ENCODE measurements around the gene MIEF2. TPM values are rescaled to one million over a fixed set of nuclear protein-coding genes. Genes with fewer than 3 reads are reported as not detected.

The MIEF2 gene
- total and polyA plus RNA-seq, 2 donors (not counting 1 experiment from before 2014, with no cell fraction given), result 13.3 to 18.7 TPM

DNA sequence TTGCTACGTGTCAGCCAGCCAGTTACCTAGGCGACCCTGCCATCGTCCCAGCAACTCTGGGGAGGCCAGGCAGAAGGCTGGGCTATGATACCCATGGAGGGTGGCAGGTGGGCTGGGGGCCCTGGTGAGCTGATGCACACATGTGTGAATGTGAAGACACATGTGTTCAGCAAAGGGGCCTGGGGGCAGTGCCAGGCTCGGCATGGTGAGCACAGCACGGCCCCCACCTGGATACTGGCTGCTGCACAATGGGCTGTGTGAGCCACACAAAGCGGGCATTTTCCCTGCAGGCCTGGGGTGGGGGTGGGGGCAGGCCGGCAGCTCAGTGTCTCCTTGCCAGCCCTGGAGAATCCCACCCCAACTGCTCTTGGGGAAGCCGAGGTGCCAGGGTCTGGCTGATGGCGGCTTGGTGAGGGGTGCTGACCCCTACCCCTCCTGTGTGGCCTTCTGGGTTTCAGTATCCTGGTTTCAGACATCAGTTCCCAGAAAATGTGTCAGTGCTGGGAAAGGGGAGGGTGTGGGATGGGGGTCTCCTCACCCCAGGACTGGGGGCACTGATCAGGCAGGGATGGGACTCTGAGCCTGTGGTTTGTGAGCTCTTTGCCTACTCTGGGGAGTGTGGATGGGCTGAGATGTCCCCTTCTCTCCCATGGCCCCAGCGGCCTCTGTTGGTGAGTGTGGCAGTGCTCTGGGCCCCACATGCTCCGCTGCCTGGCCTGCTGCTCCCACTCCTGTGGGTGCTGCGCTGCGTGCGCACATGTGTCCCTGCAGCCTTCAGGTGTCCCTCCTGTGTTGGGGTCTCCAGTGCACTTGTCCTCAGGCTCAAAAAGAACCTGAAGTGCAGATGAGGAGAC, 29.9 kb upstream of the MIEF2 start:
- Histone ChIP-seq H3K9ac (ENCODE audit: low read length) (no peak overlapping the region), H3K4me2 (replicated peaks; ENCODE audit: low read depth, low read length, poor library complexity, severe bottlenecking) (no peak overlapping the region), H2AFZ (ENCODE audit: insufficient read depth, low read depth, low read length, poor library complexity, severe bottlenecking) (no peak overlapping the region), H3K4me3 (ENCODE audit: control extremely low read depth in 1 of 5, extremely low read depth in 1 of 5, insufficient read depth in 1 of 5, low read depth in 2 of 5, low read length in 4 of 5) (no peak overlapping the region), H3K4me1 (ENCODE audit: control insufficient read depth in 2 of 2, insufficient read depth in 2 of 2, low read length in 2 of 2) (peaks cover 6 to 10% of the 10 kb centered on the region in 2 donors), H3K27ac (ENCODE audit: low read length in 2 of 2) (no peak overlapping the region), H3K9me3 (ENCODE audit: control extremely low read depth in 1 of 3, control insufficient read depth in 2 of 3, insufficient read depth in 1 of 3, low read length in 2 of 3) (no peaks in the 10 kb centered on the region), H4K20me1 (ENCODE audit: control insufficient read depth, insufficient read depth, low read length, poor library complexity, severe bottlenecking) (no peaks in the 10 kb centered on the region), H3K79me2 (ENCODE audit: control insufficient read depth, insufficient read depth, low read length) (peaks cover 13% of the 10 kb centered on the region), H3K27me3 (replicated peaks in 1 of 4; ENCODE audit: control extremely low read depth in 1 of 4, control insufficient read depth in 3 of 4, insufficient read depth in 4 of 4, low read length in 3 of 4) (no peaks in the 10 kb centered on the region), H3K36me3 (replicated peaks in 1 of 2; ENCODE audit: control extremely low read depth in 1 of 2, control insufficient read depth in 1 of 2, extremely low read depth in 1 of 2, insufficient read depth in 2 of 2, low read length in 1 of 2) (peaks cover 0 to 7% of the 10 kb centered on the region in 2 experiments)
- POLR2A ChIA-PET, result no interaction called here
- no peak overlapping the region for H3K4me3 Mint-ChIP-seq
- intact Hi-C loops (cut with micrococcal nuclease), result no loop called here
- peaks cover 7% of the 10 kb centered on the region for H3K4me1 Mint-ChIP-seq
- H3K27ac Mint-ChIP-seq, result no peak overlapping the region
- no peak for ATAC-seq (ENCODE audit: low read depth)
- DNase-seq, result no peak
- WGBS (ENCODE audit: insufficient coverage), result 89% methylated on average over 14 of the region's 14 CpGs
- H3K27me3 Mint-ChIP-seq, result no peaks in the 10 kb centered on the region
- TF ChIP-seq CTCF (IDR thresholded peaks at IDR 0.05), result no peak
- no peak for TF ChIP-seq EZH2 (IDR thresholded peaks at IDR 0.05; ENCODE audit: borderline replicate concordance, insufficient read depth, low read depth, low read length, poor library complexity, severe bottlenecking)
- CTCF ChIA-PET, result no interaction called here
- H3K9me3 Mint-ChIP-seq (ENCODE audit: insufficient read depth), result no peaks in the 10 kb centered on the region

GRCh38 chr17:18231164-18231563, 29.3 kb upstream of the MIEF2 start:
- H3K79me2 ChIP-seq (ENCODE audit: control insufficient read depth, insufficient read depth, low read length), result peaks cover 10% of the 10 kb centered on the region
- no peak overlapping the region for H3K9ac ChIP-seq (ENCODE audit: low read length)
- H3K9me3 Mint-ChIP-seq (ENCODE audit: insufficient read depth), result no peaks in the 10 kb centered on the region
- peaks cover 0 to 9% of the 10 kb centered on the region in 2 experiments for H3K36me3 ChIP-seq (replicated peaks in 1 of 2; ENCODE audit: control extremely low read depth in 1 of 2, control insufficient read depth in 1 of 2, extremely low read depth in 1 of 2, insufficient read depth in 2 of 2, low read length in 1 of 2)
- ATAC-seq (ENCODE audit: low read depth) (no peak), DNase-seq (no peak)
- no peaks in the 10 kb centered on the region for H3K9me3 ChIP-seq (ENCODE audit: control extremely low read depth in 1 of 3, control insufficient read depth in 2 of 3, insufficient read depth in 1 of 3, low read length in 2 of 3)
- H3K4me1 Mint-ChIP-seq, result peaks cover 4% of the 10 kb centered on the region
- CTCF ChIA-PET, result no interaction called here
- H2AFZ ChIP-seq (ENCODE audit: insufficient read depth, low read depth, low read length, poor library complexity, severe bottlenecking), result no peak overlapping the region
- WGBS (ENCODE audit: insufficient coverage), result 91% methylated on average over 8 of the region's 9 CpGs
- no peaks in the 10 kb centered on the region for H4K20me1 ChIP-seq (ENCODE audit: control insufficient read depth, insufficient read depth, low read length, poor library complexity, severe bottlenecking)
- H3K27me3 Mint-ChIP-seq, result no peaks in the 10 kb centered on the region
- TF ChIP-seq CTCF (IDR thresholded peaks at IDR 0.05) (no peak), EZH2 (IDR thresholded peaks at IDR 0.05; ENCODE audit: borderline replicate concordance, insufficient read depth, low read depth, low read length, poor library complexity, severe bottlenecking) (no peak)
- POLR2A ChIA-PET, result no interaction called here
- H3K4me3 Mint-ChIP-seq, result no peak overlapping the region
- H3K4me1 ChIP-seq (ENCODE audit: control insufficient read depth in 2 of 2, insufficient read depth in 2 of 2, low read length in 2 of 2), result peaks cover 4 to 6% of the 10 kb centered on the region in 2 donors
- intact Hi-C loops (cut with micrococcal nuclease), result no loop called here
- no peak overlapping the region for H3K4me2 ChIP-seq (replicated peaks; ENCODE audit: low read depth, low read length, poor library complexity, severe bottlenecking)
- no peak overlapping the region for H3K27ac Mint-ChIP-seq
- no peak overlapping the region for H3K27ac ChIP-seq (ENCODE audit: low read length in 2 of 2)
- no peak overlapping the region for H3K4me3 ChIP-seq (ENCODE audit: control extremely low read depth in 1 of 5, extremely low read depth in 1 of 5, insufficient read depth in 1 of 5, low read depth in 2 of 5, low read length in 4 of 5)
- no peaks in the 10 kb centered on the region for H3K27me3 ChIP-seq (replicated peaks in 1 of 4; ENCODE audit: control extremely low read depth in 1 of 4, control insufficient read depth in 3 of 4, insufficient read depth in 4 of 4, low read length in 3 of 4)

All from B cell (primary cell).